SW 1271 (cell line): Measurements from ENCODE around the gene UQCC5.

Source experiments
- DNase-seq, 2 experiments: peaks; one replicate each; lab custom pipeline; 2025; lab: John Stamatoyannopoulos, UW

UQCC5 gene

DNA sequence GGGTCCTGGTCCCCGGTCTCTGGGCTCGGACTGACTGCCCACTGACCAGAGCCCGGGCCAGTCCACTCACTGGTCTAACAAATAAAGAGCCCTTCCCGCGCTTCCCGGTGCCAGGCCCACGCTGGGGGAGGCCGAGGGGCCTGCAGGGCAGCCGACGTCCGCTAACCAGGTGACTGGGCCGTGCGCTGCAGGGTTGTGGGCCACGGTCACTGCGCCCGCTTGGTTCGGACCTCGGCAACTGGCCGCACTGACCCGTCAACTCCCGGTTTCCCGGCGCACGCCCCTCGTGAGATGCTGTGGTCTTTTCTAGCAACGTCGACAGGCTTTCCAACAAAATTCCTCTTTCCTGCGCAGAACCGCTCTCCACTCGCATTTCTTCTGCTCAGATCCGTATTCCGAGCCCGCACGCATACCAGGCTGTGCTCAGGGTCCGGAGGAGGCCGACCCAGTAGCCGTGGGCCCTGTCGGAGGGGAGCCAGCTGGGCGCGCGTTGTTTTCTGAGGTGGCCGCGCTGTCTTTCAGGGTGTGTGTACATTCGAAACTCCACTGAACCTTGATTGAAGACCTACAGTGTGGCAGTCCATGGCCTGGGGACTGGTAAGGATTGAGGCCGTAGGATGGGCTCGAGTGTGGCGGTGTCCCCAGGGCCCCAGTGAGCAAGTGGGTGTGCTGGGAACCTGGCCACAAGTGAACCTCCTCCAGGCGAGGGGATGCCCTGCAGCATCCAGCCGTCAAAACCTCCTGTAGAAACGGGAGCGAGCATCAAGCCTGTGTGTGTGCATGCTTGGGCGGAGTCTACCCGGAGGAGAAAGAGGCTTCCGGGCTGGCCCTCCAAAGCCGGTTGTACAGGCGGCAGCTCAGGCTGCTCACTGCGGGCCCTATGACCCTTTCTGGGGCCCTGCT is 1.9 kb upstream of the UQCC5 start:
- peak in 1 of 2 experiments; percentile 28 for DNase-seq

DNA sequence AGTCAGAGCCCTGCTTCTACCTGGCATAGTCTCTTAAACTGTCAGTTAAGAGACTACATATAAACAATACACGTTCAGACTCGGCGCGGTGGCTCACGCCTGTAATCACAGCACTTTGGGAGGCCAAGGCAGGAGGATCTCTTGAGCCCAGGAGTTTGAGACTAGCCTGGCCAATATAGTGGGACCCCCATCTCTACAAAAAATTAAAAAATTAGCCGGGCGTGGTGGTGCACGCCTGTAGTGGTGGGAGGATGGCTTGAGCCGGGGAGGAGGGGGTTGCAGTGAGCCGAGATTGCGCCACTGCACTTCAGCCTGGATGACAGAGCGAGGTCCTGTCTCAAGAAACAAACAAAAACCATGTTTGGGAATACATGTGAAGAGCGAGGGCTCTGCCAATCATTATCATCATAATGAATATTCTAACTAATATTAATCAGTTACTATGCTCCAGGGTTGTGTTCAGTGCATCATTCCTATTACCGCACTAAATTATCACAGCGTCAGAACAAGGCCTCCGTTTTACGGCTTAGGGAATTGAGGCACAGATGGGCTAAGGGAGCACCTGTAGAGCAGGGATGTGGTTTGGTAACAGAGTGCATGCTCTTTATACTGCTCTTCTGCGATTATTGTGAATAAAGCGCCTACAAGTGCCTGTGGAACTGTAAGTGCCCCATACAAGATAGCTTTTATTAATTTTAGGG is 844 bp upstream of the UQCC5 start:
- DNase-seq: no peak

DNA sequence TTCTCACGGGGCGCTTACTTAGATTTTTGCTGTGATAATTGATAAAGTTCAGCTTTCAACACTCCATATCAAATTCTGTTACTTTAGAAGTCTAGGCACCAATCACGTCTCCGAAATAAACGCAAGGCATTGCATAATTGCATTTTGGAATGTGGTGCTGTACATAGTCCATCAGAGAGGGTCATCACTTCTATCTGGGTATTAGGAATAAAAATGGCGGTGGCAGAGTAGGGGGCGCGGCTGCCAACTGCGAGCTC is 365 bp upstream of the UQCC5 start:
- DNase-seq: no peak

DNA sequence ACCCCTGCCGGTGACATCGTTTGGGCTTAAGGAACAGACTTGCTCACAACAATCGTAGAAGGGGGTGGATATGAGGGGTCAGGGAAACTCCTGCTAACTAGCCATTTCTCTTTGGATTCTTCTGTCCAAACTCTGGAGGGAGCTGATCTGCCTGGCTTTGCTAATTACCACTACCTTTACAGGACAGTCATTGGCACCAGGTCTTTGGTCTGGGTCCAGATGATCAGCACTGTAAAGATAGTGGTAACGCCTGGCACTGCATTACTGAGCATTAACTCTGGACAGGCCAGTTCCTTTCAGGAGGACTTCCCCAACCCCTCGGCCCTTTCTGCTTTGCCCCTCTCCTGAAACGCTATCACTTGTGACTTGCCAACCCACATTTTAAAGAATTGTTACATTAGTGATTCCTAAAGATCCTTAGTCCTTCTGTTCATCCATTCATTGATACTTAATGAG is 788 bp downstream of the UQCC5 start:
- peak in 1 of 2 experiments; percentile 22 for DNase-seq

DNA sequence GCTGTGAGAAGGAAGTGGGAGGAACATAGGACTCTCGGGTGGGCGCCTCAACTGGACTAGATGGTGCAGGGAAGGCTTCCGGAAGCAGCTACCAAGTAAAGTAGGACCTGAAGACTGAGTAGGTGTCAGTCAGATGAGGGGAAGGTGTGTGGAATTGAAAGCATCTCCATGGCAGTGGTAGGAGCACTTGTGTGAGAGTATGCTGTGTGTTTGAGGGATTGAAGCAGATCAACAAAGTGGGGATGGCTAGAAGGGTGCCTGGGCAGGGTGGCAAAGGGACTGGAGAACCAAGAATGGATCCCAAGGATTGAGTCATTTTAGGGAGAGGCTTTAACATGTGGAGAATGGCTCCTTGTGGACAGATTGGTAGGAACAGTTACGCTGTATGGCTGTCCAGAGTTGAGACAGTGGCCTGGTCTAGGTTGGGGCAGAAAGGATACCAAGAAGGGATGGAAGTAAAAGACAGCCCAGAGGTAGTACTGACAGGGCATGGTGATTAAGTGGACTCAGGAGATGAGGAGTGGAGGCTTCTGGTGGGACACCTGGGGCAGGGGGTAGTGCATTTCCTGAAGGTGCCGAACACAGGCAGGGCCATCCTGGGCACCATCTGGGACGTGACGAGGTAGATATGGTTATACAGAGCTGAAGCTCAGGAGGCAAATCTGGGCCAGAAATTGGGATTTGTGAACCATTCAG is 1.5 kb downstream of the UQCC5 start:
- no peak for DNase-seq

DNA sequence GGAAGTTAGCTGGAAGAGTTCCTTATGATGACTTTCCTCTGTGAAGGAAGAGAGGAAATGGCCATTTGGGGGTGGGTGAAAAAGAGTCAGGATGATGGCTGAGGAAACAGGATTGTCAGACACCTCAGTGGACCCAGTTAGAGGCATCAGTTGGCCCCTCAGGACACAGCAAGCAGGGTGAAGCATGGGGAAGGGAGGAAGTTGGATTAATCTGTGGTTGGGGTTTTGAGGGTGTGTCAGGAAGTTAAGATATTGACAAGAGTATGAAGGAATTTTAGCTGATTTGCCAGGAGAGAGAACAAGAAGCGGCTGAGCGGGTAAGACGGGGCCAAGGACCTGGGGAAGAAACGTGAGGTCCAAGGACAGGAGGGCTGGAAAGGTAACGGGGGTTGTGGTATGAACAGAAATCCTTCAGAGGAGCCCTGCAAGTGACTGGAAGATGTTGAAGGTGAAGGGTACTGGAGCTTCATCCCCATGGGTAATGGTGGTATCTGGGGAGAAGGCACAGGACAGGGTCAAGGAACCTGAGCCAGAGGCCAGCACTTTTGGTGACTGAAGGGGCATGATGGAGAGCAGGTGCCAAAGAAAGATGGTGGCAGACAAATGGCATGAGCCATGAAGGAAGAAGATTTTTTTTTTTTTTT is 2.7 kb downstream of the UQCC5 start:
- no peak for DNase-seq

DNA sequence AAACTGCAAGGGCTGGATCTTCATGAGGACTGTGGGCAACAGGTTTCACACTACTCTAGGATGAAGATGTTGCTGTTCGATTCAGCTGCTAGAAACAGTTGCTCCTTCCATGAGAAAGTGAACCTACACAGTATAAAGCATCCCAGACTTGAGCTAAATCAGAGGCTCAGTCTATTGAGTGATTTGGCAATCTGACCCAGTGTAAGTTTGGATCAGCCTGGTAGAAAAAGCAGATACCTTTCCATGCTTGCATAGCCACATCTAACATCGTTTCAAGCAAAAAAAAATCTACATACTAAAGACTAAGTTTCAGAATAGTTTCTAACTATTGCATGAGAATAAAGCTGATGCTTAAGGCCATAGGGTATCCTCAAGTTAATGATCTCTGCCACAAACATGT is 4.6 kb downstream of the UQCC5 start:
- DNase-seq: no peak

DNA sequence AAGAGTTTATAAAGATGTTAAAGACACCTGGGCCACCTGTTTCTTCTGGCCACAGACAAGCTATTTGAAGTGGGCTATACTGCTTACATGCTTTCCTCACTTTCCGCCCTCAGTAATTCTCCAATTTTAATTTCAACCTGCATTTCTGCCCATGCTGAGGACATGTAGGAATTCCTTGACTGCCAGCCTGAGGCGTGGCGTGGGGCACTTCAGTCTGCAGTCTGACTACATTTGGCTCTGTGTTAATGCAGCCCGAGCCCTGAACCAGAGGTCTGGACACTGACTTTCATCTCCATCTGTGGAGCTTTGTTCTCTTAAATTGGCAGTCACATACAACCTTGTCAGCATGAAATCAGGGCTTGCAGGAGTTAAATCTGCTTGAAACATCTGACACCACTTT is 8.5 kb downstream of the UQCC5 start:
- no peak for DNase-seq

DNA sequence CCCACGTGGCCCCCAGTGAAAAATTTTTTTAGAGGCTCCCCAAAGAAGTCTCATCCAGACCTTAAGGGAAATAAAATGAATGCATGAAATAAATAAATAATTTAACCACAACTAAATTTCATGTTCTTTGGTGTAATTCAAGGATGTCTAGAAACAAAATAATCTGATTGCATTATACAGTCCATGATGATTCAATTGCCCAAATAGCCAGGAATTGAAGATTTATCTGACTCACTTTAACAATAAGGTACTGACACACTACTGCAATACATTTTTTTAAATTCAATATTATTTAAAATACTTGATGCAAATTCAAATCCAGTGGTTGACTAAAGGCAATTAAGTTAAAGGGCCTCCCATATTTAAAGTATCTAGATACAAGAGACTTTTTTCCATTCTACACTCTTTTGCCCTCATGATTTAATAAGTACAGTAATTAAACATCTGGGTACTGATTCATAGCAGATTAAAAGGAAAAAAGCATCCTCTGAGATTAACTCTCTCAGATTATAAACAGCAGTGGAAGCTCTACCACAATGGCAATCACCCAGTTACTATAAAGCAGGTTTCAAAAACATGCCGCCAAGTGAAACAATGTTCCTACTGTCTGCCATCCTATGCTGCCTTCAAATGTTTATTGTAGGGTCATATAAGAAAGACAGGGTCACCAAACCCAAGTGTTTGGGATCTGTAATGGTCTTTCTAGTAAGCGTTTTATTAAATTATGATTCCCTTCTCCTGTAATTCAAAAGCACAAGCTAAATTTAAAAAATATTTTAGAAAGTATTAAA is 9.9 kb downstream of the UQCC5 start:
- no peak for DNase-seq

DNA sequence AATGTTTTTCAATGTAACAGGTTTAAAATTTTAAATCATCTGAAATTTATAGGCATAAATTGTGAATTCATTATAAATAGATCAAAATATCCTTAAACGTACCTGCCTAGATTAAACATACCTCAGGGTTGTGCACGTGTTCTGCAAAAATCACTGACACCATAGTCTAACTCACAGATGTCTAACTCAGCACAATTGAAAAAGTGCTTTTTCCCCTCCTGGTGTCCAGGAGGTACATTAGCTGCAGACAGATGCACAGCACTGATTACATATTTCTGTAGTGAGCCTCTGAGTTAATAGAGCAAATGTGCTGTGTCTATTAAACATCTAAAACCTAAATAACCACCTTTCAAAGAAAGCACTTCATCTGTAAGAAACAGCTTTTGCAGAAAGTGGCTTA is 10.7 kb downstream of the UQCC5 start:
- no peak for DNase-seq

DNA sequence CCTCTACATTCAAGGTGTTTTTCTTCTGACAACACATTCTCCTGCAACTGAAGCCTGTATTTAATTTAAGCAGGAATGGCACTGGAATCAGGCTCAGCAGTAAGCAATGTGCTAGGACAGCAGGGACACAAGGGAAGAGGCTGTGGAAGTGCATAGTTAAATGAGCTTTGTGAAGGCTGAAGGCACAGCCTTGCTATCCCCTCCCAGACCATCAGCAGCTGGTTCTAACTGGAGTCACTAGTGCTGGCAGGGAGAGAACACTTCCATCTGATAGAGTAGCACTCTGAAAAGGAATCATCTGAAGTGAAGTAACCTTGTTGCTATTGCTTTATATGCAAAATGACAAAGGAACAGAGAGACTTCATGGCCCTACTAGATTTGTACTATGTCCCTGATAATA is 14.7 kb downstream of the UQCC5 start:
- DNase-seq: no peak

DNA sequence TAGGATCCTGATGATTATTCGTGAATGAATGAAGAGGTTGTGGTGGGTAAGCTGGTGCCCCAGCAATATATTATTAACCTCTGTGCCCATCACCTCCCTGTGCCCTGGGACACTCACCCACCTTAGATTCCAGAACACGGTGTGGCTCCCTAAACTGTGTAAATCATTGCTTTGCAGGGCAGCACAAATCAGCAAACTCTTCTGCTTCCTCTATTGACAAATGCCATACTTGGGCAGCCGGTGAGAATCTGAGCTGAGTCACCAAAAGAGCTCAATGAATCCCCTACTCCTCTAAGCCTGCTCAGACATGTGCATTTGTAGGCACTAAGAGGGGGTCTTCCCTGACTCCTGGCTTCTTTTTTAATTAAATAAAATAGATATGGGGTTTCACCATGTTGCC is 15.7 kb downstream of the UQCC5 start:
- DNase-seq: no peak

DNA sequence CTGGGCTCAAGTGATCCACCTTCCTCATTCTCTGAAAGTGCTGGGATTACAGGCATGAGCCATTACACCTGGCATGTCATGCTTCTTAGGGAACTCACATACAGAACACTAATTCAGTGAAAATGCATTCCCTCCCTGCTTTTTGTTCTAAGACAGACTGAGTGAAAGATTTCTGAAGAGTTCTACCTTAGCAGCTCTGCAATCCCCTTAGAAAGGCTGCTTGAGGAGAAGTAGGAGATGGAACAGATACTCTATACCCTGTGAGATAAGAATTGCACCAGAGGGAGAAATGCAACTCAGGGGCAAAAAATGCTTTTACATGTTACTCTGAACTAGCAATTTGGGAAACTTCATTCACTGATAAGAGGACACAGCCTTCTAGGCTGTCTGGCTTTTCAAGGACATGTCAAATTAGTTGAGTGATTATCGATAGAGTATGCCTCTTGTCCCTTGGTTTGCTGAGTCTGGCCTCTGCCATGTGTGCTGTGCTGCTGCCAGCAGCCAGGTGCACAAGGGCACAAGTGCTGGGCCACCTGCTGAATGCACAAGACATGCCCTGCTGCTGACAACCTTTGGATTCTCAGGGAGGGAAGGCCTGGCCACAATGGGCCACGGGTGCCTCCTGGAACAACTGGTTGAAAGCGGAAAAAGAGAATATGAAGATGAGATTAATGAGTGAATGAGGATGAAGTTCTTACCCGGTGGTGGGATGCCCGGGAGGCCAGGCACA is 17.8 kb downstream of the UQCC5 start:
- no peak for DNase-seq

DNA sequence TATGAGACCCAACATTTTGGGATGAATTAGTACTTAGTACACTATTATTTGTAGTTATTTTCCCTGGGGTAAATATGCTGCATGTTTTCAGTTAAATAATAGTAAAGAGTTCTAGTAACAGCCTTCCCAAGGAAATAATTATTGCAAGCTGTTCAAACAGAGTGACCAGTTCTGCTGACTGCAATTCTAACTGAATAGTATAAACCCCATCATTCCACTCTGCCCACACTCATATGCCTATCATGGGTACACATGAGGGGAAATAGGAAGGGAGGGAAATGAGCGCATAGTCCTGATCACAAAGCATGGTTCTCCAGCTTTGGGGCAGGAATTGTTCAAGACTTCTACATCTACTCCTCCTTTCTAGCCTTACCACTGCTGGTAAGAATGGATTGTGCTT is 18.7 kb downstream of the UQCC5 start:
- no peak for DNase-seq

DNA sequence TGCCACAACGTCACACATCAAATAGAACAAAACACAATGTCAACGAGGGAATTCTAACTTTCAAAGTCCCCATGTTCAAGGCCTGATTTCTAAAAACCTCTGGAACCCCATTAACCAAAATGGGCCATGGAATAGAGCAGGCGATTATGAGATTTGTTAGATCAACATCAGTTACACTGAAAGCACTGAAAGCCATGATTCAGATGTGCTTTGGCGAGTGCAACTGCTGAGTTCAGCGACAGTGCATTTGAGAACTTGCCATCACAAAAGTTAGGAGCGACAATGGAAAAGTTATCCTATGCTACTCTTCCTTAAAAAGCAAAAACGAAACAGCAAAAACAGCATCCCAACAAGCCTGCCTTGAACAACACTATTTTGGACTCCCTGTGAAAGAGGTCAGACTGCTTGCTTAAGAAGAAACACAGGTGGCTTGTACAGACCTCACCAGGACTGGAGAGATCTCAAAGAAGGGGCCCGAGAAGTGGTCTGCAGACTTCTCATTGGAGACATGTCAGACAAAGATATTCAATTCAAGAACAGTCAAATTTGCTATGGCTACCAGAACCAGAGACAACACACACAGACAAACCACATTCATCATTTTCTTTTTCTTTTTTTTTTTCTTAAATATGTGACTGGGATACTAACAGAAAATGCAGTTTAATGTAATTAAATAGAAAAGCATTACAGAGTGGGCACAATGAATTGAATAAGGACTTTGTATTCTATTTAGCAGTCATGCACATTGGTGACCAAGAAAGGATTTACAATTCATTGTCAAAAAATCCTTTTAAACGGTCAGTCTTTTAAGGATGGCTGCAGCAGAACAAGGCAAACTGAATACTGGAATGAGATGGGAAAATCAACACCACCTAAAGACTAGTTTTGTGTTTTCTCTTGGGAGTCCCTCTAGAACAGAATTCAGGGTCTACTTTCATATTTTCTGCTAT is 20.9 kb downstream of the UQCC5 start:
- no peak for DNase-seq

DNA sequence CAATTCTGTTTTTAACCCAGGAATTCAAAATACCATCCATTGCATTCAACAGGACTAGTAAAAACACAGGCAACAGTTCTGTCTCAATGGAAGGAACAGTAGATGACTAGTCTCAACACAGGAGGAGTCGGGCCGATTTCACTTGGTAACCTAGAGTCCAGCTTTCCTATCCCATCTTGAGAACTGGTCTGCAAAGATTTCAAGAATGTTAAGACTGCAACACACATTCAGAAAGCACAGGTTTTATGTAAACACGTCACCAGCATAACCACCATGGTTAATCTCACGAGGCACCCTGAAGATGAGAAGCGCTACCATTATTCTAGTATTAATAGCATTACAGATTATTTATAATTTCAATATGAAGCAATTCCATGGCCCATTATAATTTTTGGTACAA is 22.0 kb downstream of the UQCC5 start:
- DNase-seq: no peak

DNA sequence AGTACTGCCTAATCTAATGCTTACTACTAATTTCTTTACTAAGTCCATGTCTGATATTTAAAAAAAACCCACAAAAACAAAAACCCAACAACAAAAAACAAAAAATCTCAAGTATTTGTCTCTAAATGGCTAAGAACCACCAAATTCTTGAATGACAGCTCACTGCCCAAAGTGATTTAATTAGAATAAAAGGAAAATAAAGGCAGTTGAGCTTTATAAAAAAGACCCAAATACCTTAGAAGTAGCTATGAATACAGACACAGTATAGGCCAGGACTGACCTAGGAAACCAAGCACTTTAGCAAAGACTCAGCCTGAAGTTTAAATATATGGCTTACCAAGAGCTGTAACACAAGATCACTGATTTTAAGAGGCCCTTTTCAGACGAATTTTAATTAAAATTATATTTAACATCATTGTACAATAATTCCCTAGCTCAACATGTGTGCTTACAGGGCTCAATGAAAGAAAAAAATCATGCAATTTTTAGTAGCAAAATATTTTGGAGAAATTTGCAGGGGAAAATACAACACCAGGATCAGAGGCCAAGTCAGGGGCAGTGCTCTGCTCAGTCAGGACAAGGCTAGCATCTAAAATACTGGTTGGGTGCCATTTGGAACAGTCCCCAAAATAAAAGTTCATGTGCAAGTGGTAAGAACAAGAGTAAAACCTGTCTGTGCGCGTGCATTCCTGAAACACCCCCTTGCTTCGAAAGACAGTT is 24.8 kb downstream of the UQCC5 start:
- DNase-seq: no peak

DNA sequence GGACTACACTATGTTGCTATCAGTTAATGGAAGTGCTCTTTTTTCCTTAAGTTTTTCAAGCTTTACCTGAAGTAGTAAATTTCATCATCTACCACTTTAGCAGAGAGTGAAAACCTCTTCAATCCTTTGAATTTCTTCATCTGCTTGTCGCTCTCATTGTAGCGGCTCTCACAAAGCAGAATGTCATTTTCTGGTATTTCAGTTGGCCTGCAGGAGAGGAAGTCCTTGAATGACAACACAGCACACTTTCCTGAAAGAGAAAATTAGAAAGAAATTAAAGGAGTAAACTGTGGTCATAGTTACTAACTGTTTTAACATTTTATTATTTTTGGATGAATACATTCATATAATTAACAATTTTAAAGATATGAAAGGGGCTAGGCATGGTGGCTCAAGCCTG is 27.6 kb downstream of the UQCC5 start:
- no peak for DNase-seq

DNA sequence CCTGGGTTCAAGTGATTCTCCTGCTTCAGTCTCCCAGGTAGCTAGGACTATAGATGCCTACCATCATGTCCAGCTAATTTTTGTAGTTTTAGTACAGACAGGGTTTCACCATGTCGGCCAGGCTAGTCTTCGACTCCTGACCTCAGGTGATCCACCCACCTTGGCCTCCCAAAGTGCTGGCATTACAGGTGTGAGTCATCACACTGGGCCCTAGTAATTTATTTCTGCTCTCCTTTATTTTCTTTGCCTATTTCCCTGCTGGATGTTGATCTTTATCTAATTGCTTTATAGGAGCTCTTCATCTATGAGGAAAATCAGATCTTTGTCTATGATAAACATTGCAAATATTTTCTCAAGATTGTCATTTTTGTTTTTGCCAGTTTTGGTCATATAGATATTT is 31.7 kb downstream of the UQCC5 start:
- DNase-seq: no peak
